Activated CD8-positive, alpha-beta T cell treated with anti-CD3 and anti-CD28 coated beads for 36 hours (primary cell): ENCODE measurements around the gene SLC31A2. TPM values are rescaled to one million over a fixed set of nuclear protein-coding genes. Genes with fewer than 3 reads are reported as not detected.

ENCODE experiments used
- ATAC-seq: fragments of 200-7000 bp; cut with Tn5 transposase; one replicate; pipeline ENCODE4 v1.10.0; 2021; ENCODE audit warnings: mild to moderate bottlenecking, moderate library complexity
- CTCF ChIA-PET: fragments of 350-600 bp; sonication (Branson Sonifier 250); formaldehyde crosslinking; loops from one replicate; lab custom pipeline; 2021; ENCODE audit warnings: antibody characterized with exemption; lab: Charles Lee
- POLR2A ChIA-PET: fragments of 350-600 bp; sonication (Branson Sonifier 250); formaldehyde crosslinking; loops from one replicate; lab custom pipeline; 2021; ENCODE audit warnings: antibody characterized with exemption; lab: Charles Lee
- DNase-seq: peaks from one replicate; pipeline ENCODE4 v3.0.0-alpha.2; 2020
- H3K27ac Mint-ChIP-seq: one replicate; pipeline ENCODE4 v1.8.0; 2021; ENCODE audit warnings: mild to moderate bottlenecking, mixed read lengths
- H3K27me3 Mint-ChIP-seq: one replicate; pipeline ENCODE4 v1.8.0; 2021; ENCODE audit warnings: mixed read lengths
- H3K36me3 Mint-ChIP-seq: one replicate; pipeline ENCODE4 v1.8.0; 2021; ENCODE audit warnings: low read depth, mixed read lengths
- H3K4me1 Mint-ChIP-seq: one replicate; pipeline ENCODE4 v1.8.0; 2021; ENCODE audit warnings: low read depth, mixed read lengths
- H3K4me3 Mint-ChIP-seq: one replicate; pipeline ENCODE4 v1.8.0; 2021; ENCODE audit warnings: mild to moderate bottlenecking, moderate library complexity, mixed read lengths
- H3K9me3 Mint-ChIP-seq: one replicate; pipeline ENCODE4 v1.8.0; 2021; ENCODE audit warnings: mixed read lengths
- CTCF ChIP-seq: fragments of 200-600 bp; IDR thresholded peaks from one replicate; pipeline ENCODE4 v1.8.0; 2022; ENCODE audit warnings: antibody characterized with exemption, mild to moderate bottlenecking
- intact Hi-C: fragments of 100-400 bp; cut with micrococcal nuclease; formaldehyde crosslinking; loops from one replicate; pipeline ENCODE4 v1.10.0; 2022
- total RNA-seq, 2 experiments: library from RNA; stranded (reverse); gene quantifications; one replicate each; pipeline ENCODE4 v1.2.3, GENCODE V29; 2021

SLC31A2 gene
- total RNA-seq, 2 experiments from 2014 or later, result 1.6 to 3.4 TPM

- no peak for DNase-seq
- no peak for ATAC-seq
These were observed 34.5 kb downstream of the SLC31A2 start for GRCh38 chr9:113185271-113185670.

GRCh38 chr9:113186137-113186755 lies 35.4 kb downstream of the SLC31A2 start:
- H3K36me3 Mint-ChIP-seq, result peaks cover 54% of the 10 kb centered on the region
- ATAC-seq (no peak), DNase-seq (no peak)
- H3K9me3 Mint-ChIP-seq, result no peaks in the 10 kb centered on the region
- H3K4me1 Mint-ChIP-seq, result no peaks in the 10 kb centered on the region
- intact Hi-C loops, result no loop called here
- no peak overlapping the region for H3K27ac Mint-ChIP-seq
- CTCF ChIA-PET, result interaction anchor here (0.6 to 3.5 kb wide), 7 partner anchors 11 to 182 kb away, joined by 3 to 15 read pairs (median 3); partner anchors contain the start of gene SLC31A2
- no peak for TF ChIP-seq CTCF
- H3K27me3 Mint-ChIP-seq, result no peaks in the 10 kb centered on the region
- POLR2A ChIA-PET, result no interaction called here
- no peak overlapping the region for H3K4me3 Mint-ChIP-seq

More at GRCh38 chr9:113185271-113185670, 34.5 kb downstream of the SLC31A2 start:
- H3K36me3 Mint-ChIP-seq, result peaks cover 53% of the 10 kb centered on the region
- H3K9me3 Mint-ChIP-seq, result no peaks in the 10 kb centered on the region
- no peaks in the 10 kb centered on the region for H3K4me1 Mint-ChIP-seq
- CTCF ChIA-PET, result interaction anchor here (0.6 to 3.5 kb wide), 4 partner anchors 12 to 183 kb away, joined by 3 to 15 read pairs (median 5); no protein-coding TSS in a partner anchor
- intact Hi-C loops, result no loop called here
- TF ChIP-seq CTCF, result no peak
- no peak overlapping the region for H3K27ac Mint-ChIP-seq
- no peak overlapping the region for H3K4me3 Mint-ChIP-seq
- no peaks in the 10 kb centered on the region for H3K27me3 Mint-ChIP-seq
- POLR2A ChIA-PET, result no interaction called here

- DNase-seq, result no peak
- peaks cover 40% of the 10 kb centered on the region for H3K36me3 Mint-ChIP-seq
- ChIA-PET POLR2A (no interaction called here), CTCF (interaction anchor here (1.0 to 3.5 kb wide), 2 partner anchors 8 to 14 kb away, joined by 3 to 15 read pairs; no protein-coding TSS in a partner anchor)
- H3K4me3 Mint-ChIP-seq, result no peak overlapping the region
- no peaks in the 10 kb centered on the region for H3K9me3 Mint-ChIP-seq
- no peaks in the 10 kb centered on the region for H3K4me1 Mint-ChIP-seq
- intact Hi-C loops, result no loop called here
- H3K27me3 Mint-ChIP-seq, result no peaks in the 10 kb centered on the region
- no peak for TF ChIP-seq CTCF
- no peak for ATAC-seq
- no peak overlapping the region for H3K27ac Mint-ChIP-seq
These were observed 37.3 kb downstream of the SLC31A2 start for GRCh38 chr9:113187929-113188595.

- Mint-ChIP-seq H3K4me1 (no peaks in the 10 kb centered on the region), H3K9me3 (no peaks in the 10 kb centered on the region), H3K36me3 (peaks cover 31% of the 10 kb centered on the region), H3K27ac (no peak overlapping the region), H3K4me3 (no peak overlapping the region), H3K27me3 (no peaks in the 10 kb centered on the region)
- CTCF ChIA-PET, result no interaction called here
- intact Hi-C loops, result no loop called here
- POLR2A ChIA-PET, result no interaction called here
- TF ChIP-seq CTCF, result no peak
- DNase-seq, result no peak
- no peak for ATAC-seq
These were observed 41.6 kb downstream of the SLC31A2 start for GRCh38 chr9:113192455-113192854.
